HG02610 (cell line): ENCODE data around the gene HOXC10.

Source experiments
- ATAC-seq: cut with Tn5 transposase; IDR thresholded peaks from one replicate; pipeline ENCODE4 v1.9.1; 2021; ENCODE audit warnings: mild to moderate bottlenecking, moderate library complexity; ENCODE audit not compliant: unreplicated experiment

Gene HOXC10

GRCh38 chr12:54012631-54013409 lies 27.9 kb downstream of the HOXC10 start:
- ATAC-seq, result no peak

- ATAC-seq, result no peak
These were observed 29.6 kb downstream of the HOXC10 start for GRCh38 chr12:54014377-54015017.

- no peak for ATAC-seq
These were observed 30.3 kb downstream of the HOXC10 start for GRCh38 chr12:54015018-54015931.

GRCh38 chr12:54016051-54016450 lies 31.1 kb downstream of the HOXC10 start:
- ATAC-seq, result no peak

- ATAC-seq, result no peak
These were observed 31.6 kb downstream of the HOXC10 start for GRCh38 chr12:54016478-54016964.

GRCh38 chr12:54017027-54017788 lies 32.3 kb downstream of the HOXC10 start:
- peak; percentile 21 for ATAC-seq

GRCh38 chr12:54017878-54018467 lies 33.0 kb downstream of the HOXC10 start:
- peak; percentile 77 for ATAC-seq

- no peak for ATAC-seq
These were observed 33.6 kb downstream of the HOXC10 start for GRCh38 chr12:54018468-54018984.

GRCh38 chr12:54019091-54019811 lies 34.3 kb downstream of the HOXC10 start:
- no peak for ATAC-seq

GRCh38 chr12:54019924-54020590 lies 35.1 kb downstream of the HOXC10 start:
- no peak for ATAC-seq

GRCh38 chr12:54020591-54021405 lies 35.9 kb downstream of the HOXC10 start:
- ATAC-seq, result no peak

GRCh38 chr12:54021432-54022013 lies 36.6 kb downstream of the HOXC10 start:
- peak; percentile 38 for ATAC-seq

GRCh38 chr12:54022960-54023884 lies 38.3 kb downstream of the HOXC10 start:
- ATAC-seq, result no peak

- no peak for ATAC-seq
These were observed 39.2 kb downstream of the HOXC10 start for GRCh38 chr12:54024127-54024526.

- no peak for ATAC-seq
These were observed 39.8 kb downstream of the HOXC10 start for GRCh38 chr12:54024581-54025305.
